Sigmoid colon (tissue), 7 donors: ENCODE data around the gene CASKIN2. TPM values are rescaled to one million over a fixed set of nuclear protein-coding genes. Genes with fewer than 3 reads are reported as not detected.

Experiments used
- DNase-seq: peaks from one replicate; pipeline ENCODE4 v3.0.0-alpha.2; 2019
- H3K27ac ChIP-seq, 4 donors: fragments of 200-600 bp; sonication (generic); one replicate each; pipeline ENCODE4 v1.5.1; 2016 to 2019; ENCODE audit warnings: mild to moderate bottlenecking in 1 of 4
- H3K27me3 ChIP-seq, 3 donors: fragments of 200-600 bp; sonication (generic); one replicate each; pipeline ENCODE4 v1.5.1; 2019; ENCODE audit warnings: mild to moderate bottlenecking in 1 of 3
- H3K36me3 ChIP-seq, 4 donors: fragments of 200-600 bp; sonication (generic); one replicate each; pipeline ENCODE4 v1.5.1; 2016 to 2019
- H3K4me1 ChIP-seq, 4 donors: fragments of 200-600 bp; sonication (generic); one replicate each; pipeline ENCODE4 v1.5.1; 2017 to 2019
- H3K4me3 ChIP-seq, 4 donors: fragments of 200-600 bp; sonication (generic); one replicate each; pipeline ENCODE4 v1.5.1; 2017 to 2019; ENCODE audit warnings: mild to moderate bottlenecking in 2 of 4, moderate library complexity in 1 of 4
- H3K9me3 ChIP-seq, 4 donors: fragments of 200-600 bp in 3 of 4; sonication (generic) in 3 of 4; one replicate each; pipeline versions ENCODE4 v1.5.1 to v1.6.1; 2013 to 2019
- EP300 ChIP-seq, 4 donors: sonication (generic); formaldehyde crosslinking; IDR thresholded peaks; one replicate each; pipeline ENCODE4 v1.6.1; 2017; ENCODE audit warnings: antibody characterized with exemption in 4 of 4
- POLR2A ChIP-seq, 2 donors: fragments of 450-650 bp; IDR thresholded peaks; one replicate each; pipeline ENCODE4 v1.6.1; 2016; ENCODE audit warnings: antibody characterized with exemption in 2 of 2, mild to moderate bottlenecking in 2 of 2, moderate library complexity in 2 of 2
- POLR2AphosphoS5 ChIP-seq, 4 donors: sonication (generic); formaldehyde crosslinking; IDR thresholded peaks; one replicate each; pipeline ENCODE4 v1.6.1; 2017; ENCODE audit warnings: antibody characterized with exemption in 4 of 4
- WGBS, 2 donors: extraction: QIAGEN DNeasy Blood & Tissue Kit; methylation state at CpG; one replicate each; pipeline ENCODE4 v1.1.7; 2013; 5-methylcytosine and 5-hydroxymethylcytosine counted together
- intact Hi-C: fragments of 100-400 bp; cut with DNase I; formaldehyde crosslinking; loops from one replicate; pipeline ENCODE4 v1.15.1; 2023
- polyA plus RNA-seq, 3 donors: library from polyadenylated mRNA; stranded (reverse); fragments of 200-250 nt; gene quantifications; one replicate each; pipeline ENCODE4 v1.2.3, GENCODE V29; 2013
- total RNA-seq, 4 donors: library from RNA; depleted of rRNA; stranded (reverse); fragments of >200 nt; gene quantifications; one replicate each; pipeline ENCODE4 v1.1.0, GENCODE V29; 2016
- TF ChIP-seq, protein P1 (sequence below), 4 experiments: fragments of 450-650 bp in 3 of 4; fragments of 200-600 bp in 1 of 4; IDR thresholded peaks; one replicate each; pipeline ENCODE4 v1.5.1; 2016 to 2019; ENCODE audit warnings: antibody characterized with exemption in 4 of 4, mild to moderate bottlenecking in 3 of 4, moderate library complexity in 2 of 4
- donor health status: healthy with polysubstance abuse.
- donor health status: Bipolar disorder and iron deficiency.
- donor health status: healthy.

Gene CASKIN2
- total and polyA plus RNA-seq, 7 donors, result 4.8 to 14.7 (median 10.2) TPM

DNA sequence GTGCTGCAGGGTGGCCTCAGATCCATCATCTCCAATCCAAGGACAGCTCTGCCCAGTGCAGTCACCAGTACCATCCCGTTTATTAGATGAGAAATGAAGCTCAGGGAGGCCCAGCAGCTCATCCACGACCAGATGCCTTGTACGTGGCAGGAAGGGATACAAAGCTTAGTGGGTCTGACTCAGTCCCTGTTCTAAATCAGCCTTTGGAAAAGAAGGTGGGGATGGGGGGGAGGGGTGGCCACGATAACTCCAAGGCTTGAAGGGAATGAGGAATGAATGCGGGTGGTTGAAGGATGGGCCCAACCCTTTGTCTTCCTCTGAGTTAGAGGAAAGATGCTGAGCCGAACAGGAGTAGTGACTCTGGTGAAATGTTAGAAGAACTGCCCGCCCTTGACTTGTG, 35.9 kb upstream of the CASKIN2 start:
- Histone ChIP-seq H3K9me3 (no peaks in the 10 kb centered on the region), H3K36me3 (no peaks in the 10 kb centered on the region), H3K4me3 (no peak overlapping the region), H3K27me3 (no peaks in the 10 kb centered on the region), H3K4me1 (peaks cover 0 to 13% (median 11%) of the 10 kb centered on the region in 4 donors), H3K27ac (no peak overlapping the region)
- 80 to 88% methylated on average over 7 of the region's 7 CpGs for WGBS, 2 donors
- intact Hi-C loops, result no loop called here
- DNase-seq, result no peak
- TF ChIP-seq, protein P1, sequence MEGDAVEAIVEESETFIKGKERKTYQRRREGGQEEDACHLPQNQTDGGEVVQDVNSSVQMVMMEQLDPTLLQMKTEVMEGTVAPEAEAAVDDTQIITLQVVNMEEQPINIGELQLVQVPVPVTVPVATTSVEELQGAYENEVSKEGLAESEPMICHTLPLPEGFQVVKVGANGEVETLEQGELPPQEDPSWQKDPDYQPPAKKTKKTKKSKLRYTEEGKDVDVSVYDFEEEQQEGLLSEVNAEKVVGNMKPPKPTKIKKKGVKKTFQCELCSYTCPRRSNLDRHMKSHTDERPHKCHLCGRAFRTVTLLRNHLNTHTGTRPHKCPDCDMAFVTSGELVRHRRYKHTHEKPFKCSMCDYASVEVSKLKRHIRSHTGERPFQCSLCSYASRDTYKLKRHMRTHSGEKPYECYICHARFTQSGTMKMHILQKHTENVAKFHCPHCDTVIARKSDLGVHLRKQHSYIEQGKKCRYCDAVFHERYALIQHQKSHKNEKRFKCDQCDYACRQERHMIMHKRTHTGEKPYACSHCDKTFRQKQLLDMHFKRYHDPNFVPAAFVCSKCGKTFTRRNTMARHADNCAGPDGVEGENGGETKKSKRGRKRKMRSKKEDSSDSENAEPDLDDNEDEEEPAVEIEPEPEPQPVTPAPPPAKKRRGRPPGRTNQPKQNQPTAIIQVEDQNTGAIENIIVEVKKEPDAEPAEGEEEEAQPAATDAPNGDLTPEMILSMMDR (IDR thresholded peaks at IDR 0.05), result no peak
- TF ChIP-seq POLR2A (IDR thresholded peaks at IDR 0.05) (no peak), POLR2AphosphoS5 (IDR thresholded peaks at IDR 0.05) (no peak), EP300 (IDR thresholded peaks at IDR 0.05) (no peak)

DNA sequence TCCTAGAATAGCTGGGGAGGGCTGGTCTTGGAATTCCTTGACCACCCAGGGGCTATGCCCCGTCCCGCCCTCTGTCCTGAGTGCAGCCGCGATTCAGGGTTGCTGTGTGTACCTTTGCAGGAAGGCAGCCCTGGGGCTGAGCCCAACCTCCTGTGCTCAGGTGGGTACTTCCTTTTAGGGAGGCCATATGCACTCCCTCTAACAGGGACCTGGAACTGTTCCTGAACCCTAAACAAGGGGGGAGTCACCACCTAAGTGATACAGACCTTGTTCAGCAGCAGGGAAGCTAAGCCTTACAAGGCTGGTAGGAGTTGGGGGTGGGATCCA, 34.8 kb upstream of the CASKIN2 start:
- no peaks in the 10 kb centered on the region for H3K9me3 ChIP-seq
- WGBS, 2 donors, result 25 to 68% methylated on average over 4 of the region's 4 CpGs
- peaks cover 0 to 13% (median 11%) of the 10 kb centered on the region in 4 donors for H3K4me1 ChIP-seq

DNA sequence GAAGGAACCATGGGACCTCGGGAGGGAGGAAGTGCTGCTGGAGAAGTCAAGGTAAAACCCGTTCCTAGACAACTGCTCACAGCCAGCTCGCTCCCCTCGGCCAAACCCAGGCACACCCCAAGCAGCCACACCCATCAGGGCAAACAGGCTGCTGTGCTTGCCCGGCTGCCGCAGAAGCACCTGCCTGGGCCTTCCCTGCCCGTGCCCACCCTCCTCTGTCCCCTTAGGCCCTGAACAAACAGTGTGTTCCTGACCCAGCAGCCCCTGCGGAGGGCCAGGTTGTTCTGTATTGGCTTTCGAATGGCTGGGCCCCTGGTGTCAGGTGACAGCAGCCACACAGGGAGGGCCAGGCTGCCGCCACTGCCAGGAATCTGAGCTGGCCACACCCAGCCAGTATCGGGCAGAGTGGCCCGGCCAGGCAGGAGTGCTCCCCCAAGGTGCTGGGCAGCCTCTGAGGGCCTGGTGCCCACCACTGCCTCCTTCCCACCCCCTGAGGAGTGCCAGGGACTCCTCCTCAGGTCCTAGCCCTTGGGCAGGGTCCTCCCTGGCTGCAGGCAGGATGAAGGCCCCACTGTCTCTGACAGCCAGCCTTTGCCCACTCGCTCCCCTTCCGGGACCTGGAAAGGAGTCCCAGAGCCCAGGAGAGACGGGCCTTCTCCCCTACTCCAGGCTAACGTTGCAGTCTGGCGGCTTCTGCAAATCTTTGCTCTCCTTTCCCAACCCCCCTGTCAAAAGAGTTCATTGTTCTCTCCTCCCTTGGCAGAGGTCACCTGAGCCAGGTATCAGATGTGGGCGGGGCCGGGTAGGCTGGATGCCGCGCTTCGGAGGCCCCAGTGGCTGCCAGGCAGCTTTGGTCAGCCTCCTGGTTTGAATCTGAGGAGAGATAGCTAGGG, 34.2 kb upstream of the CASKIN2 start:
- intact Hi-C loops, result no loop called here
- Histone ChIP-seq H3K27ac (peak overlapping the region in 1 of 4 donors; percentile 19), H3K4me1 (peaks cover 0 to 13% (median 11%) of the 10 kb centered on the region in 4 donors), H3K9me3 (no peaks in the 10 kb centered on the region), H3K4me3 (no peak overlapping the region), H3K27me3 (no peaks in the 10 kb centered on the region), H3K36me3 (no peaks in the 10 kb centered on the region)
- 13 to 64% methylated on average over 22 of the region's 22 CpGs for WGBS, 2 donors
- TF ChIP-seq POLR2A (IDR thresholded peaks at IDR 0.05) (peak in 1 of 2 donors; percentile 49), POLR2AphosphoS5 (IDR thresholded peaks at IDR 0.05) (no peak)
- no peak for DNase-seq

More for the DNA sequence above, 34.8 kb upstream of the CASKIN2 start:
- H3K36me3 ChIP-seq, result no peaks in the 10 kb centered on the region
- H3K27me3 ChIP-seq, result no peaks in the 10 kb centered on the region
- H3K4me3 ChIP-seq, result no peak overlapping the region
- intact Hi-C loops, result no loop called here
- DNase-seq, result no peak
- TF ChIP-seq, protein P1 (IDR thresholded peaks at IDR 0.05), result no peak
- TF ChIP-seq POLR2A (IDR thresholded peaks at IDR 0.05), result no peak
- peak overlapping the region in 1 of 4 donors; percentile 19 for H3K27ac ChIP-seq

DNA sequence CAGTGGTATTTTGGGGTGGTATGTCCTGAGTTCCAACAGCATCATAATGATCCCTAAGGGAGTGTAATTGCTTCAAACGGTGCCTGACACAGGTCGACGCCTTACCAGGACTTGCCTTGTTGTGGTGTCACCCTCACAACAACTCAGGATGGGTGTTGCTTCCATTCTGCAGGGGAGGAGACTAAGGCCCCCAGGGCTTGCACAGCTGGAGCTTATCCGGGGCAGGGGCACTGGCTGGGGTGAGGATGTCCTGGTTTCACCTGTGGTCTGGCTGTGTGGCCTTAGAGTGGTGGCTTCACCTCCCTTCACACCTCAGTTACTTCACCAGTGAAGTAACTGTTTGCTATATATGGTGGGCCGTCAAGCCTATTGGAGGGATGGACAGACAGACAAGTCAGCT, 33.5 kb upstream of the CASKIN2 start:
- Histone ChIP-seq H3K27me3 (no peaks in the 10 kb centered on the region), H3K9me3 (no peaks in the 10 kb centered on the region), H3K27ac (no peak overlapping the region), H3K36me3 (no peaks in the 10 kb centered on the region), H3K4me1 (peaks cover 0 to 13% (median 11%) of the 10 kb centered on the region in 4 donors), H3K4me3 (no peak overlapping the region)
- 25 to 68% methylated on average over 5 of the region's 5 CpGs for WGBS, 2 donors
- TF ChIP-seq POLR2AphosphoS5 (IDR thresholded peaks at IDR 0.05) (no peak), POLR2A (IDR thresholded peaks at IDR 0.05) (no peak), EP300 (IDR thresholded peaks at IDR 0.05) (no peak)
- TF ChIP-seq, protein P1 (IDR thresholded peaks at IDR 0.05), result no peak
- intact Hi-C loops, result no loop called here
- no peak for DNase-seq

DNA sequence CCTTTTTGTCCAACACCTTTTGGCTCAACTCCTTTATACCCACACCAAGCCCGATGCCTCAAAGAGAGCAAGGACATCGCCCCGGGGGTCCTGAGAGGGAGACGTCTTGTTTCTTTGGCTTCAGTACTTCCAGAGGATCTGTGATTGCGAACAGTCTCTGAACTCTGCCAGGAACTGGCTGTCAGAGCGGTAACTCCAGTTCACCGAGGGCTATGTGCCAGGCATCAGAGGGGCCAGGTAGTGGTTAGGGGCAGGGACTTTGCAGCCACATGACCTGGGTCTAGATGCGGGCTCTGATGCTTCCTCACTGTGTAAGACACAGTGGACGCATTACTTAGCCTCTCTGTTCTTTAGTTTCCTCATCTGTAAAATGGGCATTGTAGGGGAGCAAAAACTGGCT, 31.8 kb upstream of the CASKIN2 start:
- intact Hi-C loops, result no loop called here
- Histone ChIP-seq H3K9me3 (no peaks in the 10 kb centered on the region), H3K4me1 (no peaks in the 10 kb centered on the region), H3K4me3 (no peak overlapping the region), H3K36me3 (no peaks in the 10 kb centered on the region), H3K27me3 (no peaks in the 10 kb centered on the region), H3K27ac (no peak overlapping the region)
- 95 to 97% methylated on average over 9 of the region's 9 CpGs for WGBS, 2 donors
- no peak for TF ChIP-seq EP300 (IDR thresholded peaks at IDR 0.05)
- no peak for TF ChIP-seq POLR2A (IDR thresholded peaks at IDR 0.05)
- TF ChIP-seq POLR2AphosphoS5 (IDR thresholded peaks at IDR 0.05), result no peak
- TF ChIP-seq, protein P1 (IDR thresholded peaks at IDR 0.05), result no peak
- no peak for DNase-seq
